A549 (cell line): ENCODE measurements around the gene RAVER1.

Source experiments
- CTCF ChIP-seq: fragments of >200 bp; sonication (Bioruptor Twin); formaldehyde crosslinking; IDR thresholded peaks from 3 replicates; pipeline ENCODE4 v1.5.1; 2016
- EP300 ChIP-seq, 2 experiments: fragments of >200 bp; sonication (Bioruptor Twin); formaldehyde crosslinking; IDR thresholded peaks; 2 replicates in 1 of 2; 3 replicates in 1 of 2; pipeline ENCODE4 v1.6.1; 2016 to 2017
- PBX3 ChIP-seq: IDR thresholded peaks from 2 replicates; pipeline ENCODE4 v1.6.1; 2012
- POLR2A ChIP-seq: IDR thresholded peaks from 2 replicates; pipeline ENCODE4 v1.6.1; 2012; ENCODE audit warnings: mild to moderate bottlenecking, low read length
- TF ChIP-seq, protein P1 (sequence below): fragments of 200-600 bp; sonication (generic); IDR thresholded peaks from 2 replicates; pipeline ENCODE4 v1.6.1; 2016; ENCODE audit warnings: antibody characterized with exemption, mild to moderate bottlenecking, moderate library complexity

GRCh38 chr19:10321874-10322835 lies 11.2 kb downstream of the RAVER1 start:
- TF ChIP-seq CTCF (no peak), POLR2A (no peak), PBX3 (no peak), EP300 (IDR thresholded peaks at IDR 0.05) (no peak)
- TF ChIP-seq, protein P1, sequence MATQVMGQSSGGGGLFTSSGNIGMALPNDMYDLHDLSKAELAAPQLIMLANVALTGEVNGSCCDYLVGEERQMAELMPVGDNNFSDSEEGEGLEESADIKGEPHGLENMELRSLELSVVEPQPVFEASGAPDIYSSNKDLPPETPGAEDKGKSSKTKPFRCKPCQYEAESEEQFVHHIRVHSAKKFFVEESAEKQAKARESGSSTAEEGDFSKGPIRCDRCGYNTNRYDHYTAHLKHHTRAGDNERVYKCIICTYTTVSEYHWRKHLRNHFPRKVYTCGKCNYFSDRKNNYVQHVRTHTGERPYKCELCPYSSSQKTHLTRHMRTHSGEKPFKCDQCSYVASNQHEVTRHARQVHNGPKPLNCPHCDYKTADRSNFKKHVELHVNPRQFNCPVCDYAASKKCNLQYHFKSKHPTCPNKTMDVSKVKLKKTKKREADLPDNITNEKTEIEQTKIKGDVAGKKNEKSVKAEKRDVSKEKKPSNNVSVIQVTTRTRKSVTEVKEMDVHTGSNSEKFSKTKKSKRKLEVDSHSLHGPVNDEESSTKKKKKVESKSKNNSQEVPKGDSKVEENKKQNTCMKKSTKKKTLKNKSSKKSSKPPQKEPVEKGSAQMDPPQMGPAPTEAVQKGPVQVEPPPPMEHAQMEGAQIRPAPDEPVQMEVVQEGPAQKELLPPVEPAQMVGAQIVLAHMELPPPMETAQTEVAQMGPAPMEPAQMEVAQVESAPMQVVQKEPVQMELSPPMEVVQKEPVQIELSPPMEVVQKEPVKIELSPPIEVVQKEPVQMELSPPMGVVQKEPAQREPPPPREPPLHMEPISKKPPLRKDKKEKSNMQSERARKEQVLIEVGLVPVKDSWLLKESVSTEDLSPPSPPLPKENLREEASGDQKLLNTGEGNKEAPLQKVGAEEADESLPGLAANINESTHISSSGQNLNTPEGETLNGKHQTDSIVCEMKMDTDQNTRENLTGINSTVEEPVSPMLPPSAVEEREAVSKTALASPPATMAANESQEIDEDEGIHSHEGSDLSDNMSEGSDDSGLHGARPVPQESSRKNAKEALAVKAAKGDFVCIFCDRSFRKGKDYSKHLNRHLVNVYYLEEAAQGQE, result no peak
